Stomach (tissue), 9 donors: ENCODE measurements around the gene GADD45GIP1. TPM values are rescaled to one million over a fixed set of nuclear protein-coding genes. Genes with fewer than 3 reads are reported as not detected.
"Not testable (repeated sequence)": the region's sequence is repeated elsewhere in the genome, so short reads cannot be mapped to it uniquely, and the experiment has no call there.

Source experiments
- DNase-seq, 2 donors: peaks; one replicate each; pipeline versions ENCODE4 v3.0.0 to v3.0.0-alpha.2; 2013 to 2019
- H3K27ac ChIP-seq, 5 donors: fragments of 200-600 bp in 4 of 5; sonication (generic) in 4 of 5; one replicate each; pipeline ENCODE4 v1.5.1; 2013 to 2019; ENCODE audit warnings: mild to moderate bottlenecking in 1 of 5, moderate library complexity in 1 of 5
- H3K27me3 ChIP-seq, 3 donors: fragments of 200-600 bp; sonication (generic); one replicate each; pipeline ENCODE4 v1.5.1; 2017 to 2019; ENCODE audit warnings: mixed run types in 1 of 3
- H3K36me3 ChIP-seq, 4 donors: fragments of 200-600 bp; sonication (generic); 1 replicate in 3 of 4; 2 replicates in 1 of 4; pipeline ENCODE4 v1.5.1; 2016 to 2019
- H3K4me1 ChIP-seq, 4 donors: fragments of 200-600 bp; sonication (generic); one replicate each; pipeline ENCODE4 v1.5.1; 2016 to 2019
- H3K4me3 ChIP-seq, 4 donors: fragments of 200-600 bp; sonication (generic) in 3 of 4; one replicate each; pipeline ENCODE4 v1.5.1; 2016 to 2019; ENCODE audit warnings: mild to moderate bottlenecking in 1 of 4
- H3K9me3 ChIP-seq, 4 donors: fragments of 200-600 bp; sonication (generic); one replicate each; pipeline ENCODE4 v1.5.1; 2016 to 2019
- CTCF ChIP-seq, 7 experiments: fragments of 450-650 bp in 4 of 7; fragments of 200-600 bp in 3 of 7; sonication (generic) in 3 of 7; IDR thresholded peaks; one replicate each; pipeline ENCODE4 v1.5.1; 2016 to 2019; ENCODE audit warnings: antibody characterized with exemption in 7 of 7, control low read depth in 2 of 7, mild to moderate bottlenecking in 1 of 7
- EP300 ChIP-seq: sonication (generic); formaldehyde crosslinking; IDR thresholded peaks from one replicate; pipeline ENCODE4 v1.6.1; 2017; ENCODE audit warnings: antibody characterized with exemption
- POLR2A ChIP-seq, 4 donors: fragments of 450-650 bp; IDR thresholded peaks; one replicate each; pipeline ENCODE4 v1.6.1; 2016; ENCODE audit warnings: antibody characterized with exemption in 4 of 4, control low read depth in 2 of 4, mild to moderate bottlenecking in 1 of 4, moderate library complexity in 1 of 4
- POLR2AphosphoS5 ChIP-seq, 3 donors: sonication (generic); formaldehyde crosslinking; IDR thresholded peaks; one replicate each; pipeline ENCODE4 v1.6.1; 2016; ENCODE audit warnings: antibody characterized with exemption in 3 of 3
- WGBS, 5 donors: extraction: QIAGEN DNeasy Blood & Tissue Kit in 3 of 5; methylation state at CpG; one replicate each; pipeline versions ENCODE4 v1.1.5 to v1.1.7; 2013 to 2018; 5-methylcytosine and 5-hydroxymethylcytosine counted together
- intact Hi-C: fragments of 100-400 bp; cut with DNase I; formaldehyde crosslinking; loops from one replicate; pipeline ENCODE4 v1.15.1; 2023; ENCODE audit warnings: low total_unique reads
- polyA plus RNA-seq, 3 donors: library from polyadenylated mRNA; stranded (reverse); fragments of 200-250 nt; gene quantifications; one replicate each; pipeline ENCODE4 v1.2.3, GENCODE V29; 2013
- total RNA-seq, 5 donors: library from RNA; depleted of rRNA; stranded (reverse); fragments of >200 nt; gene quantifications; one replicate each; pipeline versions ENCODE4 v1.1.0 to v1.2.3, GENCODE V29; 2014 to 2016
- donor health status: healthy with polysubstance abuse.
- donor health status: Bipolar disorder and iron deficiency.
- donor health status: healthy.

Gene GADD45GIP1
- total and polyA plus RNA-seq, 8 donors: 1.8 to 93.3 (median 51.1) TPM

- intact Hi-C loops: no loop called here
- peaks cover 17 to 30% (median 28%) of the 10 kb centered on the region in 4 donors for H3K4me1 ChIP-seq
- no peaks in the 10 kb centered on the region for H3K27me3 ChIP-seq
- TF ChIP-seq POLR2AphosphoS5 (IDR thresholded peaks at IDR 0.05) (no peak), POLR2A (IDR thresholded peaks at IDR 0.05) (no peak), CTCF (IDR thresholded peaks at IDR 0.05) (no peak), EP300 (no peak)
- peaks cover 0 to 11% (median 8%) of the 10 kb centered on the region in 4 donors for H3K36me3 ChIP-seq
- H3K4me3 ChIP-seq: no peak overlapping the region
- 58 to 67% (median 63%) methylated on average over 6 of the region's 6 CpGs for WGBS, 5 donors
- DNase-seq: no peak
- no peaks in the 10 kb centered on the region for H3K9me3 ChIP-seq
- H3K27ac ChIP-seq: no peak overlapping the region
Measured at GRCh38 chr19:12959481-12959880, 2.5 kb upstream of the GADD45GIP1 start.

GRCh38 chr19:12957389-12957952, 448 bp upstream of the GADD45GIP1 start:
- H3K4me3 ChIP-seq: peak overlapping the region; percentile 82 to 100 (median 92)
- H3K9me3 ChIP-seq, DNase-seq, intact Hi-C loops, H3K27me3 ChIP-seq: not testable (repeated sequence)
- peaks cover 8 to 31% (median 28%) of the 10 kb centered on the region in 4 donors for H3K36me3 ChIP-seq
- peak overlapping the region; percentile 84 to 95 (median 94) for H3K27ac ChIP-seq
- peaks cover 31 to 50% (median 46%) of the 10 kb centered on the region in 4 donors for H3K4me1 ChIP-seq
- 21 to 40% (median 36%) methylated on average over 31 of the region's 31 CpGs for WGBS, 5 donors

- TF ChIP-seq CTCF (IDR thresholded peaks at IDR 0.05) (no peak), POLR2A (IDR thresholded peaks at IDR 0.05) (no peak), EP300 (no peak), POLR2AphosphoS5 (IDR thresholded peaks at IDR 0.05) (no peak)
- intact Hi-C loops: no loop called here
- no peak for DNase-seq
- Histone ChIP-seq H3K27ac (peak overlapping the region; percentile 84 to 95 (median 94)), H3K9me3 (no peaks in the 10 kb centered on the region), H3K4me1 (peaks cover 33 to 54% (median 47%) of the 10 kb centered on the region in 4 donors), H3K4me3 (peak overlapping the region; percentile 82 to 100 (median 92)), H3K27me3 (no peaks in the 10 kb centered on the region), H3K36me3 (peaks cover 22 to 46% (median 43%) of the 10 kb centered on the region in 4 donors)
- 33 to 55% (median 41%) methylated on average over 9 to 12 of the region's 12 CpGs for WGBS, 5 donors
Measured at GRCh38 chr19:12955996-12956395, 1.0 kb downstream of the GADD45GIP1 start.

GRCh38 chr19:12955575-12955974, 1.4 kb downstream of the GADD45GIP1 start:
- peak overlapping the region in 2 of 4 donors; percentile 89 to 100 for H3K4me3 ChIP-seq

GRCh38 chr19:12954612-12954962, 2.4 kb downstream of the GADD45GIP1 start:
- no peak for DNase-seq
- intact Hi-C loops: no loop called here
- Histone ChIP-seq H3K36me3 (peaks cover 36 to 60% (median 57%) of the 10 kb centered on the region in 4 donors), H3K4me1 (peaks cover 33 to 54% (median 47%) of the 10 kb centered on the region in 4 donors), H3K9me3 (no peaks in the 10 kb centered on the region), H3K27ac (peak overlapping the region in 3 of 5 donors; percentile 53 to 94 (median 69)), H3K27me3 (no peaks in the 10 kb centered on the region), H3K4me3 (no peak overlapping the region)
- WGBS, 5 donors: 12 to 35% (median 28%) methylated on average over 1 of the region's 1 CpG
- TF ChIP-seq POLR2A (IDR thresholded peaks at IDR 0.05) (no peak), CTCF (IDR thresholded peaks at IDR 0.05) (no peak), POLR2AphosphoS5 (IDR thresholded peaks at IDR 0.05) (no peak), EP300 (no peak)

More at GRCh38 chr19:12955575-12955974, 1.4 kb downstream of the GADD45GIP1 start:
- H3K36me3 ChIP-seq: peaks cover 27 to 50% (median 47%) of the 10 kb centered on the region in 4 donors
- H3K9me3 ChIP-seq, H3K27me3 ChIP-seq, intact Hi-C loops, DNase-seq: not testable (repeated sequence)
- H3K27ac ChIP-seq: peak overlapping the region in 4 of 5 donors; percentile 88 to 95 (median 94)
- WGBS, 5 donors: 80 to 89% (median 85%) methylated on average over 9 of the region's 9 CpGs
- peaks cover 33 to 54% (median 47%) of the 10 kb centered on the region in 4 donors for H3K4me1 ChIP-seq
